HG02588 (cell line): ENCODE data around the gene CCM2.

ENCODE experiments used
- ATAC-seq: cut with Tn5 transposase; IDR thresholded peaks from one replicate; pipeline ENCODE4 v1.9.1; 2021; ENCODE audit warnings: mild to moderate bottlenecking, moderate library complexity; ENCODE audit not compliant: unreplicated experiment

The CCM2 gene

DNA sequence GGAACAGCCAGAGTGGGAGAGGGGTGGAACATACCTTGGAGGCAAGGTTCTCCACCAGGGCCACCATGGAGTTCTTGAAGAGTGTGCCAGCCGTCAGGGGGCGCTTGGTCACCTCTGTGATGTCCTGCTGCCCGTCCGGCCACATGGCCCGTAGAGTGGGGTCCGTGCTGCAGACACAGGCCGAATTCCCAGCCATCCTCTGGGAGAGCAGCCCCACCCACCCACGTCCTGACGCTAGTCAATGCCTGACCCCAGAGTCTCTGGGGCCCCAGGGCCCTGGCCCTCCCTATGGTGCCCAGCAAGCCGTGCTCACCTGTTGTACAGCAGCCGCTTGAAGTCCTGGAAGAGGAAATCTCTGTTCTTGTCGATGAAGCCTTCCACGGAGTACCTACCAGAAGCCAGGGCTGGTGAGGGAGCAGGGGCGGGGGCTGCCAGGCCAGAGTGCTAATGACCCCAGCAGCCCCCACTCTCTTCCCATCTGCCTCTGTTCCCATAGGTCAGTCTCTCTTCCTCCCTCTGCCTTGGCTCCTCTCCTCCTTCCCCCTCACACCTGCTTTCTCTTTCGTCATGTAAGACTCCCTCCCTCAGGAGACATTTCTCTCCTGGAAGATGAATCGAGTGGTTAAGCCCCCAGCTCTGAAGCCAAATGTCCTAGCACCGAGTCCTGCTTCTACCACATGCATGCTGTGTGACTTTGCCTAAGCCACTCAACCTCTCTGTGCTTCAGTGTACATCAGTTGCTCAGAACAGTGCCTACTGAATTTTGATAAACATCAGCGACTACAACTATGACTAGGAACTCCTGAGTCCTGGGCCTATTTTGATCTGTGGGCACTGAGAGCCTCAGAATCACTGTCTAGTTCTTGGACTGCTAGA is 32.2 kb upstream of the CCM2 start:
- ATAC-seq, result no peak

DNA sequence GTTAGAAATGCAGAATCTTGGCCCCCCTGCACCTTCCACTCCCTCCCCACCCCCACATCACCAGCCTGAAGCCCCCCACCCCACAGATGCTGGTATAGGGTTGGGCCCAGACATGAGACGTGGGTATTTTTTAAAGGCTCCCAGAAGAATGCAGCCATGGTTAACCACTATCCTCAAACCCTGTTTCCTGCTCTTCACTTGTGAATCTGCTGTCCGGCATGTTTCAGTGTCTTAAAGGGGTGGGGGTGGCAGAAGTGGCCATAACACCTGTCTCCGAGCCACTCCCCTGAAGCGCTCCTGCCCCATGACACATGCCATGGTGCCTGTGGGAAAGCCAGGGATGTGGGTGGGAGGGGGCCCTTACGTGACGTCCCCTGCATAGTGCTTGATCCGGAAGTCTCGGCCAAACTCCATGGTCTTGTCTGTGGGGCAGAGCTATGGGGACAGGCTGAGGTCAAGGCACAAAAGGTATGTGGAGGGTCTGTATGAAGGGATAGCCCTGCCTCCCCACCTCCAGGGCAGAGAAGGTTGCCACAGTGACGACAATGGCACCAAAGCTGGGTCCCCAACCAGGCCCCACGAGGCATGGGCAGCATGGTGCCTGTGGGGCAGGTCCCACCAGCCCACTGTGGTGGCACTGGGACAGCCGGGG is 30.8 kb upstream of the CCM2 start:
- no peak for ATAC-seq

DNA sequence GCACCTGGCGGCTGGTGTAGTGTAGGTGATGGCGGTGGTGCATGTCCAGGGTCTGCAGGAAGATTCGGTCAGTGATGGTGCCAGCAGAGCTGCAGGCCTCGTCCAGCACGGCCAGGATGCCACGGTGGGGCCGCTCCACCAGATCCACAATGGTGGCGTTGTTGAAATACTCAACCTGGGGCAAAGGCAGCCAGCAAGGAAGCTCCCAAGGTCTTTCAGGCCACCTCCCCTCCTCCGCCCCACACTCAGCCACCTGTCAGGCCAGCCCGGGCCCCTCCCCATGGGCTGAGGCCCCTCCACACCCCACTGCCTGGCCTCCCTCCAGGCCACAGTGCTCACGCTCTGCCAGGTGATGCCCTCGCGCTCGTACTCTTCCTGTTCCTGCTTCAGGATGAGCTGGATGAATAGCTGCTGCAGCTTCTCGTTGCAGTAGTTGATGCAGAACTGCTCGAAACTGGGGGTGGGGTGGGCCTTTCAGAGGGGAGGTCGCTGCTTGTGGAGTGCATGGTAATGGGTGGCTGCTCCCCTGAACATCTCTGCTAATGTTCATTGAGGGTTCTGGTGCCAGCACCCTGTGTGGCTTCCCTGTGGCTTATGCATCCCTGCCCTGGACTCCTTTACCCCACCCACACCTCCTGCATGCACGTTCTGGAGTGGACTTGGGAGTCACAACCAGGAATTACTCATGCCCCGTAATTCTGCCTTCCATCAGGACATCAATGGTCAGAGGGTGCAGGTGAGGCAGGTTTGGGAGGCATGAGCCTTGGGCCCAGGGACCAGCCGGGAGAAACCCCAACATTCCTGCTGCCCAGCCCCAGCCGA is 30.1 kb upstream of the CCM2 start:
- no peak for ATAC-seq

DNA sequence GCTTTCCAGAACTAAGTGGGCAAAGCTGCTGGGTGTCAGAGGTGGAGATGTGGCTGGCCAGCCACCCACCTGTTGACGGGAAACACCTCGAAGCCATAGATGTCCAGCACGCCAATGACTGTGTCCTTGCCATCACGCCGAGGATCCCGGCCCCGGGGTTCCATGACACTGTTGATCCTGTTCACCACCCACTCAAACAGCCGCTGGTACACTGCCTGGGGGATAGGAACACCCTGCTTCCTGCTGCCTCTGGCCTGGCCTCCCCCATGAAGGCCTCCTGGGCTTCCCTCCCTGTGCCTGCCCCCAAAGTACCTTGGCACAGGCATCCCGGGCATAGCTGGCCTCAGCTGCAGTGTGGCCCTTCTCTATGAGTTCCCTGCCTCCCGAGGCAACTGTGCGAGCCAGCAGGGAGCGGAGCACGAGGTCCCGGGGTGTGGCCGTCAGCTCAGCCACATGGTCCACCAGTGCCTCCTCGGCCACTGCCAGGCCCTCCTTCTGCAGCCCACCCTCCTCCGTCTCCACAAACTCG is 29.4 kb upstream of the CCM2 start:
- no peak for ATAC-seq

DNA sequence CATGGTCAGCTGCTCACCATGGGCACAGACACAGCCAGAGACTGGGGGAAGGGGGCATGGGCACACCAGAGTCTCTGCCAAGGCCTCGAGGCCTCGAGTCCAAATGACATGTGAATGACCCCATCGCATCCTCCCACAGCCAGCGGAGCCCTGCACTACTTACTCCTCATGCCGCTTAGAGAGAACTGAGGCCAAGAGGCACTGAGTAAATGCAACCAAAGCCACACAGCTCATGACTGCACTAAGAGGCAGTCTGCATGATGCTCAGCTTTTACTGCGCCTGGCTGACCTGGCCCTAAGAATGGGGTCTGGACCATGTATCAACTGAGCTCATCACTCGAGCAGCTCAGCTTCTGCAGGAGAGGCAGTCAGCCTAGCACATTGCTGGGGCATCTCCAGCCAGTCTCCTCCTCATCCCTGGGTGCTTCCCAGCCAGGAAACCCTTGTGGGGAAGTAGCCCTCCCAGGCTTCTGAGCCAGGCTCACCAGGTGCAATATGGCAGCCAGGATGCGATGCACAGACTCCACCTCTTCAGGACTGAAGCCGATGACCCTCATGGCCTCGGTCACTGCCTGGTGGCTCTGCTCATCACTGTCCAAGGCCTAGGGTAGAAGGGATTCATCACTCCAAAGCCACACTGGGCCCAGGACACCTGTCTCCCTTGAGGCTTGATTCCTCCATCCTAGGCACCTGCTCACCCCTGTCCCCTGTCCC is 28.7 kb upstream of the CCM2 start:
- ATAC-seq, result no peak

DNA sequence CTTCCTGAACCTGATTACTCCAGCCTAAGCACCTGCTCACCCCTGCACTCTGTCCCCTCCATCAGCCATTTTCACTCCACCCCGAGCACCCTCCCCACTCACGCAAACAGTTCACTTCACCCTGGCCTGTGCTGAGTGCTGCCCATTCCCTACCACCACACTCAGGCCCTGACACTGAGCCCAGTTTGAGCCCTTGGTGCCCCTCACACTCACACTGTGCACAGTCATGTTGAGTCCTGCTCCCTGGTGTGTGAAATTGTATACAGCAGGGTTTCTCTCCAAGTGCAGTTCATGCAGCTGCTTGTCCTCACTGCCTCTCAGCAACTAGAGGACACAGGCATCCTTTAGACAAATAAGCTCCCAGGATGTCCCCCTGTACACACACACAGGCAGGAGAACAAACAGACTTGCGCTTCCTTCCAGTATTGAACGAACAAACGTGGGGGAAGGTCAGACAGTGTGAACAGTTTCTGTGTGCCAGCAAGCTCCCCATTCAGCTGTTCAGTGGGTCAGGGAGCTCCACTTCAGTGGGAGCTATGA is 28.0 kb upstream of the CCM2 start:
- no peak for ATAC-seq

DNA sequence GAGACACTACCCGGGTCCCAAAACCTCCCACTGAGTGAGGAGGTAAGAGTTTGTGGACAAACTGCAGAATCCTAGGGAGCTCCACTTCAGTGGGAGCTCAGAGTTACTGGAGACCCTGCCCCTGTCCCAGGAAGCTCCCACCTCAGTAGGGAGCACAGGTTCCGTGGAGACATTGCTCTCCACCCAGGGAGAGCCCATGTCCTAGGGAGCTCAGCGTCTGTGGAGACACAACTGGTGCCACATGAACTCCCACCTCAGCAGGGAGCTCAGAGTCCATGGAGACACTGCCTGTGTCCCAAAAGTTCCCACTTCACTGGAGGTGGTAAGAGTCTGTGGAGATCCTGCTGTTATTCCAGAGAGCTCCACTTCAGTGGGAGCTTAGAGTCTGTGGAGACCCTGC is 27.4 kb upstream of the CCM2 start:
- no peak for ATAC-seq

DNA sequence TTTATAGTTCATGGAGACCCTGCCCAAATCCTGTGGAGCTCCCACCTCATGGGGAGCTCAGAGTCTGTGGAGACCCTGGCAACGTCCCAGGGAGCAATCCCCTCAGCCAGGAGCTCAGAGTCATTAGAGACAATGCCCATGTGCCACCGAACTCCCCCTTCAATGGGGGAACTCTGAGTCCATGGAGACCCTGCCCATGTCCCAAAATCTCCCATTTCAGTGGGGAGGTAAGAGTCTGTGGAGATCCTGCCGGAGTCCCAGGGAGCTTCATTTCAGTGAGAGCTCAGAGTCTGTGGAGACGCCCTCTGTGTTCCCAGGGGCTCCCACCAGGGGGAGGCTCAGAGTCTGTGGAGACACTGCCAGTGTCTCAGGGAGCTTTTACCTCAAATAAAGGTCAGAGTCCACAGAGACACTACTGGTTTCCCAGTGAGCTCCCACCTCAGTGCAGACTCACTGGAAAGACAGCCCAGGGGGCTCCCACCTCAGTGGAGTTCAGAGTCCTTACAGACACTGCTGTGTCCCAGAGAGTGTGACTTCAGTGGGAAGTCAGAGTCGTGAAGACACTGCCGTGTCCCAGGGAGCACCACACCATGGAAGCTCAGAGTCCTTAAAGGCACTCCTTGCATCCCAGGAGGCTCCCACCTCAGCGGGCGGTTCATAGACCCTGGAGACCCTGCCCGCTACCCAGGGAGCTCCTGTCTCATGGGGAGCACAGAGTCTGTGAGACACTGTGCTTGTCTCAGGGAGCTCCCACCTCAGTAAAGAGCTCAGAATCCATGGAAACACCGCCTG is 26.2 kb upstream of the CCM2 start:
- ATAC-seq, result no peak

DNA sequence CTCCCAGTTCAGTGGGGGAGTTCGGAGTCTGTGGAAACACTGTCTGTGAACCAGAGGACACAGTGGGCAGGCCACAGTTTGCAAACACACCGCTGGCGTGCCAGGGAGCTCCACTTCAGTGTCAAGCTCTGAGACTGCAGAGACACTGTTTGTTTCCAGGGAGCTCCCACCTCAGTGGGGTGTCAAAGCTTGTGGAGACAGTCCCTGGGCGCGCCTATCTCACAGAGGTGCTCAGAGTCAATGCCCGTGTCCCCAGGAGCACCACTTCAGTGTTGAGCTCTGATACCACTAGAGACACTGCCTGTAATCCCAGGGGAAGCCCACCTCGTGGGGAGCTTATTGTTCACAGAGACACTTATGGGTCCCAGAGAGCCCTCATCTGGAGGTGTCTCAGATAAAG is 25.5 kb upstream of the CCM2 start:
- ATAC-seq, result no peak

DNA sequence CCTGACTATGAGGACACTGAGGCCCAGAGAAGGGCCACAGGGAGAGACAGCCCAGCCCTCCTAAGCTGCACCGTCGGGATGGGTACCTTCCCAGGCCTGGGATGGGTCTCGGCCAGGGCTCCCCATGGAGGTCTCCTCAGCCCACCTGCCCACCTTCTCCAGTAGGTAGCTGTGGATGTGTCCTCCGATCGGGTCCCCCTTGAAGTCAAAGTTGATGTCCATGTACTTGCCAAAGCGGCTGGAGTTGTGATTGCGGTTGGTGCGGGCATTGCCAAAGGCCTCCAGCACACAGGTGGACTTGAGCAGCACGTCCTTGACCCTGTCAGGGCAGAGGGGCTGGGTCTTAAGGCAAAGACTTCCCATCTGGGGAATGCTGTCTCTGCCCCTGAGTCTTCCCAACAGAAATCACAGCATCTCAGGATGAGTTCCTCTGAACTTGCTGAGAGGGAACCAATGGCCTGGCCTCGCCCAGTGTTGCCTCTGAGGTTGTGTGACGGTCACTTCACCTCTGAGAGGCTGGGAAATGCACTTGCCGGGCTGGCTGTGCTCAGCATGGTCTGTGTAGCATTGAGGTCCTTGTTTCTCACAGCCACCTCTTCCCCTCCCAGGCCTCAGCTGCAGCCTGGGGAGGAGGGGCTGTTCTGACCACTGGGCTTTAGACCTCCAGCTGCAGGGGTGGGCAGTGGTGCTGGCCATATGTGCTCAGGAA is 24.5 kb upstream of the CCM2 start:
- ATAC-seq, result no peak

DNA sequence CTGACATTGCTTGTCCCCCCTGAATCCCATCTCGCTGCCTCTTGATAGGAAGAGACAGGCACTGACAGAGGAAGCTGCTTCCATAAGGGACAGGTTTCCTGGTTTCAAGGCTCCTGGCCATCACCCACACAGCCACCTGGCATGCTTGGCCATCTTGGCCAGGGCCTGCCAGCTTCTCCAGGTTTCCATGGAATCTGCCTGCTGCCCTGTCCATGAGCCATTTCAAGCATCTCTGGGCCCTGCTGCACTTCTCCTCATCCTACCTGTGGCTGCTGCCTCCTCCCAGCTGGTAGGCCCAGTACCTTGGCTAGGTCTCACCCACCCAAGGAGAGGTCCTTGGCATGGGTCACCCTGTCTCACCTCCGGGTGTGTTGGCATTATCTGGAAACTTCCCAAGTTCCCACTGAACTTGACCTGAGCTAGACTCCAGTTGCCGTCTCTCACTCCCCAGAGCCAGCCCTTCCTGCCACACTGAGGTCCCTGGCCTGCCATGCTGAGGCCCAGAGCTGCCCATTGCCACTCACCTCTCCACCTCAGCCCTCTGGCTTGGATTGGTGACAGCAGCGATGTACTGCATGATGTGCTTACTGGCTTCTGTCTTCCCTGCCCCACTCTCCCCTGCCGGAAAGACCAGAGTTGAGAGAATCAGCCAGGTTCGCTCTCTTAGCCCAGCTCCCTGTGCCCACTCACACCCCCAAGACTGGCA is 23.8 kb upstream of the CCM2 start:
- ATAC-seq, result no peak

DNA sequence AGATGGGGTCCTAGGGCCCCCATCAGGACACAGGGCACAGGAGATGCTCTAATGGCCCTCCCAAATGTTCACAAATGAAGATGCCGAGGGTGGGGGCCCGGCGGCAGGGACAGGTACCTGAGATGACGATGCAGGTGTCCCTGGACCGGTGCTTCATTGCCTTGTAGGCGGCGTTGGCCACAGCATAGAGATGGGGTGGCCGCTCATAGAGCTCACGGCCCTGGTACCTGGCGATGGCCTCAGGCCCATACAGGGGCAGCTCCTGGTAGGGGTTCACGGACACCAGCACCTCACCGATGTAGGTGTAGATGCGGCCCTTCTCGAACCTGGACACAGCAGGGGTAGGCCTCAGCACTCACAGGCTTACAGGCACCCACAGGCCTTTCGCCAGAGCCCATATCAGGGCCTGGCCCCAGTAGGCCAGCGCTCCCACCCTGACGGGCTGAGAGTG is 23.2 kb upstream of the CCM2 start:
- ATAC-seq, result no peak

DNA sequence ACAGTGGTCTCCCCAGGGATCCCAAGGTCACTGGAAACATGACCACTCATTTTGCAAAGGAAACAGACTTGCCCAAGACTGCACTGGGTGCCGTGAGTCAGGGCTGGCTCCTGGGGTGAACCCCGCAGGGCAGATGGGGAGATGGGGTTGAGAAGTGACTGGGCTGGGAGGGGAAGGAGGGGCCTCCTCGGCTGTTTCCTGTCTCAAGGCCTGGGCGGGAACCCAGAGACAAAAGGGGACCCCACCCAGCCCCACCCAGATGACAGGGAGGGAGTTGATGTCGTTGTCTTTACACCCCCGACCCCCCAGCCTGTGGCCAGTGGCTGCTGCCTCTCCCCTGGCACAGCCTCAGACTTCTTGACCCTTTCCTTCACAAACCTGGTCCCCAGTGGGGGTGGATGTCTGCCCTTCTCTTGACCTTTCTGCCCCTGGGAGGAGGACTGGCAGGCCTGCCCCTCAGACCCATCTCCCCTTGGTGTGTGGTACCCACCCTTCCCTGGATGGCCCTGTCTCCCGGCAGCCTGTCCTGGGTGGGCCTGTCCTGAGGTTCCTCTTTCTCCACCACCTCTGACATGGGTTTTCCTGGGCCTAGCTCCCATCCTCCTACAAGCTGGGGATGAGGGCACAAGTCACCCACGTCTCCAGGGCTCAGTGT is 22.6 kb upstream of the CCM2 start:
- no peak for ATAC-seq

DNA sequence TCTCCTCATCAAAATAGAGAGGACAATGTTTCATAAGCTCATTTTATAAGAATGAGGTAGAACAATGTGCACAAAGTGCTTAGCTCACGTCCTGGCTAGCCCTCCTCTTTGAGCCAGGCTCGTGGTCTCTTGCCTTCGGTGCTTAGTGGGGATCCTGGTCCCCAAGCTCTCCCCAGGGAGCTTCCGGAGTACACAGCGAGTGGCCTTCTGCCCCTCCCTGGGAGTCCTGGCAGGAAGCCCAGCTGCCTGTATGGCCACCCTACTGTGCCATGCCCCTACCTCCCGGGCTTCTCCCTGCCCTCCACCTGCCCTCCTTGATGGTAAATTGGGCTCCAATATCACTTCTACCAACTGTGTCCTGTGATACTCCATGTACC is 22.1 kb upstream of the CCM2 start:
- ATAC-seq, result no peak

DNA sequence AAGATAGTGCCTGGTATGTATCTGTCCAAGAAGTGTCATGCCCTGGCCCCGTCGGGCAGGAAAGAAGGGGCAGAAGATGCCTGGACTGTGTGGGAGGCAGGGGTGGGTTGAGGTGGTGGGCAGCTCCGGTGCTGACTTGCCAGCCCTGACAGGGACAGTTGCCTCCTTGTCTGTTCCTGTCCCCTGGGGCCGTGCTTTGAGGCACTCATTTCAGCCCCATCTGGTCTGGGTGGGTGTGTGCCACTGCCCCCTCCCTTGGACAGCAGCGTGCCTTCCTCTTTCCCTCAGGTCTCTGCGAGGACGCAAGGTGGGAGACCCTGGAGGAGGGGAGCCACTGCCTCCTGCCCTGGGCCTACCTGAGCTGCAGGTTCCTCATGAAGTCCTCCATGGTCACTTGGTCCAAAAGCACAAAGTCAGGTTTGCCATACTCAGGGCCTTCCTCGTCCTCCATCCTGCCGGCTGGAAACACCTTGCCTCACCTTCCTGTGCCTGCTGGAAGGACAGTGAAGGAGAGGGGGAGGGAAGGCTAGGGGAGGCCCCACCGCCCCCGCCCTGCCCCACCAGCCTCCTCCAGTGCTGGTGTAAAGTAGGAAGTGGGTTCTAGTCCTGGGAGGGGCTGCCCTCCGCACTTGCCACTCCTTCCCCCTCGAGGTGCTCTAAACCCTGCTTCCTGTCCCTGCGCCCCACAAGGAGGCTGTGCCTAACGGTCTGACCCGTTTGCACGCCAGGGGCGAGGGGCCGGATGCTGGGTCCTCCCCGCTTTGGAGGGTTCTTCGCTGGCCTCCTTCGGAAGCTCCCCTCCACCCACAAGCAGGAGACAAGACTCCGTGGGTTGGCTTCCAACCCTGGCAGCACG is 21.3 kb upstream of the CCM2 start, which contains the start of gene MYO1G:
Gene MYO1G, minus strand, starts transcription at position 505 of the 856 bp plus-strand sequence. Its CDS starts 54 bp downstream, at position 451.
- ATAC-seq, result peak; percentile 49

DNA sequence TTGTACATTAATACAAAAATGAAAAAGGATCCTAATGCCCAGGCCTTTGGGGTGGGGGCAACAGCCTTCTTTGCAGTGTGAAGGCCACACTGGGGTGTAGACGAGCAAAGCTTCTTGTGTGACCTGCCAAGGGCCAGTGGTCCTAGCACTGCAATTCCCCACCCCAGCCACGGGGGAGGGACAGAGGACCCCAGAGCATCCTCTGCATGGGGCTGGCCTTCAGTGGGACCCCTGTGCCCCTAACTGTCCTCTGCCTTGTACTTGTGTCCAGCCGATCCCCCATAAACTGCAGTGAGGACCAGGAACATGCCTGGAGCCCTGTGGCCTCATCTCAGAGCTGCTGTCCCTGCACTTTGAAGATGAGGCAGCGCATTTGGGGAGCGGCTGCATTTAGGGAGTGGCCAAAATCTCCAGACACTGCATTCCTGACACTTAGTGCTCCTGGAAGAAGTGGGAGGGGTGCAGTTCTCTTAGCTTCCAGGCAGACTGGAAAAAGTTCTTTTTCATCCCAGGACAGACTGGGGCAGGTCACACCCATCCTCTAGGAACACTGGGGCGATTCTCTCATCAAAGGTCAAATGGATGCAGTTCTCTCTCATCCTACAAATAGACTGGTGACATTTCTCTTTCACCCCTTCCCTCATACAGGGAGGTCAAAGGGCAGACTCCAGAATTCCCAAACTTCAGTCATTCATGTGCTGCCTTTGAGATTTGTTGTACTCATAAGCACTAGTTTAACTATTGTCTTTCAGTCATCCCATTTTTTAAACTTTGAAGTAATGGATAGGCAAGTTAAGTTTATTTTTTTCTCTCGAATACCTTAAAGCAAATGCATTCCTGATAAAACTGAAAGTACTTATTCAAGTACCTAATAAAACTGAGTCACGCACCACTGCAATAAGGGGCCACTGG is 20.3 kb upstream of the CCM2 start:
- no peak for ATAC-seq
